OCI-LY1 (cell line): ENCODE data around the gene LIME1.

Source experiments
- H2AFZ ChIP-seq: fragments of 200-600 bp; sonication (generic), shearing (Covaris generic); 2 replicates; pipeline ENCODE4 v1.6.0; 2014; ENCODE audit warnings: antibody characterized with exemption, mild to moderate bottlenecking, low read length
- H3F3A ChIP-seq: fragments of 200-600 bp; sonication (generic), shearing (Covaris generic); 2 replicates; pipeline ENCODE4 v1.6.0; 2014; ENCODE audit warnings: mild to moderate bottlenecking, antibody characterized with exemption, low read length, moderate library complexity; ENCODE audit not compliant: insufficient read depth
- H3K27ac ChIP-seq: fragments of 200-600 bp; sonication (generic); 2 replicates; pipeline ENCODE4 v1.5.1; 2014; ENCODE audit warnings: low read length, mixed run types, mild to moderate bottlenecking, low read depth; ENCODE audit not compliant: poor library complexity, severe bottlenecking
- H3K27me3 ChIP-seq: fragments of 200-600 bp; sonication (generic); 2 replicates; pipeline ENCODE4 v1.6.0; 2014; ENCODE audit warnings: antibody characterized with exemption, mild to moderate bottlenecking, low read length, moderate library complexity; ENCODE audit not compliant: insufficient read depth
- H3K36me3 ChIP-seq: fragments of 200-600 bp; sonication (generic); 2 replicates; pipeline ENCODE4 v1.6.1; 2014; ENCODE audit warnings: mild to moderate bottlenecking, antibody characterized with exemption, low read length, moderate library complexity, mixed read lengths; ENCODE audit not compliant: insufficient read depth
- H3K4me1 ChIP-seq: fragments of 200-600 bp; sonication (generic); 2 replicates; pipeline ENCODE4 v1.5.1; 2014; ENCODE audit warnings: mild to moderate bottlenecking, low read length, moderate library complexity; ENCODE audit not compliant: insufficient read depth, severe bottlenecking
- H3K4me2 ChIP-seq: fragments of 200-600 bp; sonication (generic), shearing (Covaris generic); 2 replicates; pipeline ENCODE4 v1.6.1; 2014; ENCODE audit warnings: low read length
- H3K4me3 ChIP-seq: fragments of 200-600 bp; sonication (generic); 2 replicates; pipeline ENCODE4 v1.5.1; 2014; ENCODE audit warnings: low read length, low read depth, mild to moderate bottlenecking, mixed read lengths; ENCODE audit not compliant: poor library complexity, severe bottlenecking
- H3K79me2 ChIP-seq: fragments of 200-600 bp; shearing (Covaris generic); 2 replicates; pipeline ENCODE4 v1.6.1; 2016; ENCODE audit warnings: mixed run types, low read length, mixed read lengths; ENCODE audit not compliant: insufficient read depth
- H3K9ac ChIP-seq: fragments of 200-600 bp; sonication (generic), shearing (Covaris generic); 2 replicates; pipeline ENCODE4 v1.6.1; 2014; ENCODE audit warnings: mild to moderate bottlenecking, low read length, mixed read lengths
- H3K9me2 ChIP-seq: fragments of 200-600 bp; sonication (generic), shearing (Covaris generic); 2 replicates; pipeline ENCODE4 v1.6.1; 2014; ENCODE audit warnings: low read depth, mild to moderate bottlenecking, low read length, mixed read lengths
- H3K9me3 ChIP-seq: fragments of 200-600 bp; shearing (Covaris generic); 2 replicates; pipeline ENCODE4 v1.6.1; 2014; ENCODE audit warnings: low read length, mixed read lengths
- H4K20me1 ChIP-seq: fragments of 200-600 bp; sonication (generic), shearing (Covaris generic); 2 replicates; pipeline ENCODE4 v1.6.0; 2016; ENCODE audit warnings: mild to moderate bottlenecking, low read length; ENCODE audit not compliant: insufficient read depth
- CTCF ChIP-seq: fragments of 200-600 bp; sonication (generic), shearing (Covaris generic); IDR thresholded peaks from 2 replicates; pipeline ENCODE4 v1.5.1; 2017; ENCODE audit warnings: mild to moderate bottlenecking, antibody characterized with exemption, low read length, moderate library complexity, mixed read lengths
- EZH2 ChIP-seq: fragments of 200-600 bp; sonication (generic), shearing (Covaris generic); IDR thresholded peaks from 2 replicates; pipeline ENCODE4 v1.8.0; 2017; ENCODE audit warnings: borderline replicate concordance, mixed run types, mild to moderate bottlenecking, antibody characterized with exemption, low read length, moderate library complexity, mixed read lengths

LIME1 gene

GRCh38 chr20:63772781-63773518 is 36.5 kb downstream of the LIME1 start:
- H2AFZ ChIP-seq, result no peak overlapping the region
- no peaks in the 10 kb centered on the region for H3K9me2 ChIP-seq
- no peak overlapping the region for H3K4me2 ChIP-seq
- no peak overlapping the region for H3K9ac ChIP-seq
- H3K4me1 ChIP-seq, result peaks cover 6% of the 10 kb centered on the region
- no peaks in the 10 kb centered on the region for H3K9me3 ChIP-seq
- no peak overlapping the region for H3K27ac ChIP-seq
- H3F3A ChIP-seq, result no peaks in the 10 kb centered on the region
- peaks cover 8% of the 10 kb centered on the region; the same call in 1 of the 2 replicates for H3K27me3 ChIP-seq
- peaks cover 4% of the 10 kb centered on the region; the same call in 1 of the 2 replicates for H3K36me3 ChIP-seq
- TF ChIP-seq EZH2 (no peak), CTCF (no peak)
- no peak overlapping the region for H3K4me3 ChIP-seq
- no peaks in the 10 kb centered on the region for H3K79me2 ChIP-seq
- H4K20me1 ChIP-seq, result no peaks in the 10 kb centered on the region

GRCh38 chr20:63773571-63774241 is 37.2 kb downstream of the LIME1 start:
- no peaks in the 10 kb centered on the region for H3K9me2 ChIP-seq
- H3K9me3 ChIP-seq, result no peaks in the 10 kb centered on the region
- H3K4me2 ChIP-seq, result no peak overlapping the region
- TF ChIP-seq EZH2 (no peak), CTCF (no peak)
- H3K4me3 ChIP-seq, result no peak overlapping the region
- H3K27ac ChIP-seq, result no peak overlapping the region
- no peaks in the 10 kb centered on the region for H3K79me2 ChIP-seq
- H3K9ac ChIP-seq, result no peak overlapping the region
- no peak overlapping the region for H2AFZ ChIP-seq
- no peaks in the 10 kb centered on the region for H3F3A ChIP-seq
- H4K20me1 ChIP-seq, result no peaks in the 10 kb centered on the region
- H3K36me3 ChIP-seq, result peaks cover 4% of the 10 kb centered on the region; the same call in 1 of the 2 replicates
- H3K27me3 ChIP-seq, result peaks cover 8% of the 10 kb centered on the region; the same call in 1 of the 2 replicates
- H3K4me1 ChIP-seq, result peaks cover 6% of the 10 kb centered on the region

GRCh38 chr20:63774306-63774705 is 37.8 kb downstream of the LIME1 start:
- H4K20me1 ChIP-seq, result no peaks in the 10 kb centered on the region
- no peaks in the 10 kb centered on the region for H3K9me2 ChIP-seq
- TF ChIP-seq EZH2 (no peak), CTCF (no peak)
- peaks cover 8% of the 10 kb centered on the region; the same call in 1 of the 2 replicates for H3K27me3 ChIP-seq
- no peaks in the 10 kb centered on the region for H3F3A ChIP-seq
- no peaks in the 10 kb centered on the region for H3K79me2 ChIP-seq
- no peak overlapping the region for H3K4me3 ChIP-seq
- no peaks in the 10 kb centered on the region for H3K9me3 ChIP-seq
- H3K9ac ChIP-seq, result no peak overlapping the region
- H3K27ac ChIP-seq, result no peak overlapping the region
- H2AFZ ChIP-seq, result no peak overlapping the region
- no peak overlapping the region for H3K4me2 ChIP-seq
- peaks cover 4% of the 10 kb centered on the region; the same call in 1 of the 2 replicates for H3K36me3 ChIP-seq
- H3K4me1 ChIP-seq, result peaks cover 6% of the 10 kb centered on the region
